Mammary epithelial cell (primary cell): ENCODE results near the gene SOX5.

Source experiments
- CTCF ChIP-seq, 2 donors: IDR thresholded peaks in 1 of 2; conservative IDR thresholded peaks in 1 of 2; 2 replicates each; pipeline ENCODE4 v1.5.1; 2011 to 2012; ENCODE audit warnings: inconsistent platforms in 2 of 2, low read length in 2 of 2, mild to moderate bottlenecking in 2 of 2, control low read depth in 1 of 2, low read depth in 1 of 2; ENCODE audit not compliant: insufficient read depth in 1 of 2; ENCODE audit errors: extremely low read depth in 1 of 2
- EZH2 ChIP-seq: IDR thresholded peaks from 2 replicates; pipeline ENCODE4 v1.6.1; 2012; ENCODE audit warnings: low read length, inconsistent platforms, borderline replicate concordance

GRCh38 chr12:23880988-23881387 is 68.5 kb downstream of the SOX5 start:
- TF ChIP-seq CTCF (conservative IDR thresholded peaks at IDR 0.05 in 1 of 2, IDR thresholded peaks at IDR 0.05 in 1 of 2; ENCODE audit: extremely low read depth in 1 of 2, insufficient read depth in 1 of 2, low read depth in 1 of 2, low read length in 2 of 2) (no peak), EZH2 (no peak)
